PC-3 (cell line): ENCODE data around the gene HRH2. TPM values are rescaled to one million over a fixed set of nuclear protein-coding genes. Genes with fewer than 3 reads are reported as not detected.

Experiments used
- ATAC-seq: fragments of 200-7000 bp; cut with Tn5 transposase; 2 replicates; pipeline ENCODE4 v1.9.1; 2020; ENCODE audit warnings: mild to moderate bottlenecking, moderate library complexity
- BruUV-seq: library from RNA; stranded (reverse); fragments of 400-500 nt; replicated peaks from 2 replicates; lab custom pipeline; 2021; lab: Mats Ljungman, UMichigan
- CTCF ChIA-PET: fragments of 300-600 bp; sonication (Branson Sonifier 250); formaldehyde crosslinking; loops from one replicate; lab custom pipeline; 2022; ENCODE audit warnings: antibody characterized with exemption; lab: Charles Lee
- POLR2A ChIA-PET: fragments of 300-600 bp; sonication (Branson Sonifier 250); formaldehyde crosslinking; loops from one replicate; lab custom pipeline; 2022; ENCODE audit warnings: antibody characterized with exemption; ENCODE audit not compliant: unreplicated experiment; lab: Charles Lee
- DNase-seq: peaks from one replicate; pipeline ENCODE4 v3.0.0-alpha.2; 2015
- H2AFZ ChIP-seq: fragments of 300-600 bp; sonication (generic); 2 replicates; pipeline ENCODE4 v1.6.0; 2016; ENCODE audit warnings: antibody characterized with exemption, low read length
- H3F3A ChIP-seq: fragments of 300-600 bp; sonication (generic); one replicate; pipeline ENCODE4 v1.6.0; 2017; ENCODE audit warnings: antibody characterized with exemption, low read length, control low read depth, mild to moderate bottlenecking; ENCODE audit not compliant: unreplicated experiment
- H3K27ac ChIP-seq: fragments of 300-600 bp; sonication (generic); 2 replicates; pipeline ENCODE4 v1.5.1; 2016; ENCODE audit warnings: mild to moderate bottlenecking, low read length
- H3K27me3 ChIP-seq: fragments of 300-600 bp; sonication (generic); 2 replicates; pipeline ENCODE4 v1.6.1; 2016; ENCODE audit warnings: low read length, mixed read lengths
- H3K36me3 ChIP-seq: fragments of 300-600 bp; sonication (generic); 2 replicates; pipeline ENCODE4 v1.6.1; 2016; ENCODE audit warnings: low read depth, mixed run types, low read length, mixed read lengths
- H3K4me1 ChIP-seq: fragments of 300-600 bp; sonication (generic); 2 replicates; pipeline ENCODE4 v1.5.1; 2016; ENCODE audit warnings: low read length; ENCODE audit not compliant: insufficient read depth
- H3K4me2 ChIP-seq: fragments of 300-600 bp; sonication (generic); 2 replicates; pipeline ENCODE4 v1.6.0; 2016; ENCODE audit warnings: low read length
- H3K4me3 ChIP-seq: fragments of 300-600 bp; sonication (generic); 2 replicates; pipeline ENCODE4 v1.5.1; 2016; ENCODE audit warnings: mild to moderate bottlenecking, low read length, mixed read lengths
- H3K79me2 ChIP-seq: fragments of 300-600 bp; sonication (generic); 2 replicates; pipeline ENCODE4 v1.6.1; 2017; ENCODE audit warnings: low read length, mixed read lengths
- H3K9ac ChIP-seq: fragments of 300-600 bp; sonication (generic); 2 replicates; pipeline ENCODE4 v1.6.0; 2016; ENCODE audit warnings: mild to moderate bottlenecking, low read length
- H3K9me2 ChIP-seq: fragments of 300-600 bp; sonication (generic); replicated peaks from 2 replicates; pipeline ENCODE4 v1.6.1; 2016; ENCODE audit warnings: mixed run types, low read length, mixed read lengths
- H3K9me3 ChIP-seq: fragments of 300-600 bp; sonication (generic); 2 replicates; pipeline ENCODE4 v1.6.1; 2016; ENCODE audit warnings: low read length, mixed read lengths
- H4K20me1 ChIP-seq: fragments of 300-600 bp; sonication (generic); 2 replicates; pipeline ENCODE4 v1.6.1; 2016; ENCODE audit warnings: low read length, mixed read lengths
- CTCF ChIP-seq: fragments of 300-600 bp; sonication (generic); conservative IDR thresholded peaks from 2 replicates; pipeline ENCODE4 v1.5.1; 2017; ENCODE audit warnings: antibody characterized with exemption, low read depth, mild to moderate bottlenecking, low read length
- EZH2 ChIP-seq: fragments of 300-600 bp; sonication (generic); IDR thresholded peaks from one replicate; pipeline ENCODE4 v1.6.1; 2017; ENCODE audit warnings: antibody characterized with exemption, mild to moderate bottlenecking, low read length; ENCODE audit not compliant: unreplicated experiment
- EZH2phosphoT487 ChIP-seq: fragments of 300-600 bp; sonication (generic); IDR thresholded peaks from 2 replicates; pipeline ENCODE4 v1.6.1; 2018; ENCODE audit warnings: mild to moderate bottlenecking, antibody characterized with exemption, low read length, borderline replicate concordance
- intact Hi-C: fragments of 100-400 bp; cut with micrococcal nuclease; formaldehyde crosslinking; loops from 2 replicates; pipeline ENCODE4 v1.9.0; 2023
- total RNA-seq: library from RNA; depleted of rRNA; stranded (reverse); fragments of >200 nt; gene quantifications from 2 replicates; pipeline ENCODE4 v1.2.3, GENCODE V29; 2014

HRH2 gene
- total RNA-seq, 1 experiment from 2014 or later = not detected

- CTCF ChIA-PET = no interaction called here
- H3K9me3 ChIP-seq = no peaks in the 10 kb centered on the region
- no peak overlapping the region for H3K9ac ChIP-seq
- BruUV-seq = no TSS peak
- POLR2A ChIA-PET = no interaction called here
- no peaks in the 10 kb centered on the region for H3K79me2 ChIP-seq
- no peak overlapping the region for H3K27ac ChIP-seq
- no peaks in the 10 kb centered on the region for H3K9me2 ChIP-seq
- ATAC-seq = no peak
- H3K4me1 ChIP-seq = no peaks in the 10 kb centered on the region
- H4K20me1 ChIP-seq = no peaks in the 10 kb centered on the region
- no peaks in the 10 kb centered on the region for H3F3A ChIP-seq
- DNase-seq = no peak
- H3K36me3 ChIP-seq = no peaks in the 10 kb centered on the region
- intact Hi-C loops = no loop called here
- TF ChIP-seq EZH2phosphoT487 = no peak
- no peak for TF ChIP-seq CTCF
- TF ChIP-seq EZH2 = no peak
- no peak overlapping the region for H3K4me2 ChIP-seq
- peaks cover 18% of the 10 kb centered on the region for H3K27me3 ChIP-seq
- no peak overlapping the region for H3K4me3 ChIP-seq
- no peak overlapping the region for H2AFZ ChIP-seq
These were observed 40.7 kb downstream of the HRH2 start for GRCh38 chr5:175698401-175699115.

GRCh38 chr5:175700991-175701390, 43.1 kb downstream of the HRH2 start:
- H3K27me3 ChIP-seq = peaks cover 41% of the 10 kb centered on the region
- BruUV-seq = no TSS peak
- no peak overlapping the region for H3K9ac ChIP-seq

More at GRCh38 chr5:175700991-175701390, 43.1 kb downstream of the HRH2 start:
- ChIA-PET POLR2A (interaction anchor here (0.5 kb wide), 1 partner anchor 29 kb away, joined by 4 read pairs; no protein-coding TSS in a partner anchor), CTCF (interaction anchor here (1.0 kb wide), 1 partner anchor 167 kb away, joined by 5 read pairs; no protein-coding TSS in a partner anchor)
- DNase-seq = peak; percentile 13
- Histone ChIP-seq H3K4me1 (no peaks in the 10 kb centered on the region), H3K9me3 (no peaks in the 10 kb centered on the region), H3K4me2 (no peak overlapping the region), H3F3A (no peaks in the 10 kb centered on the region), H4K20me1 (no peaks in the 10 kb centered on the region), H3K4me3 (no peak overlapping the region), H3K9me2 (no peaks in the 10 kb centered on the region), H3K79me2 (no peaks in the 10 kb centered on the region), H2AFZ (no peak overlapping the region), H3K36me3 (no peaks in the 10 kb centered on the region), H3K27ac (no peak overlapping the region)
- intact Hi-C loops = no loop called here
- no peak for ATAC-seq
- no peak for TF ChIP-seq EZH2phosphoT487
- peak; percentile 52 for TF ChIP-seq CTCF
- no peak for TF ChIP-seq EZH2
